ENCODE measurements around the gene DDIT4.
"Not testable (repeated sequence)": the region's sequence is repeated elsewhere in the genome, so short reads cannot be mapped to it uniquely, and the experiment has no call there.

DNA sequence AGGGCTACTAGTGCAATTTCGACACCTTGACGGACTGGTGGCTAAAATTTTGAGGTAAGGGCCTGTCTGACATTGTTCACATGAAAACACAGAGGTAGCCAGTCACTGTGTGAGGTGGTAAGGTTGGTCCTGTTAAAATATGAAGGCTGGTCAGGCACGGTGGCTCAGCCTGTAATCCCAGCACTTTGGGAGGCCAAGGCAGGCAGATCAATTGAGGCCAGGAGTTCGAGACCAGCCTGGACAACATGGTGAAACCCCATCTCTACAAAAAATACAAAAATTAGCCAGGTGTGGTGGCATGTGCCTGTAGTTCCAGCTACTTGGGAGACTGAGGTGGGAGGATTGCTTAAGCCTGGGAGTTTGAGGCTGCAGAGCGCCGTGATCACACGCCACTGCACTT lies 34.0 kb downstream of the DDIT4 start:
- TF ChIP-seq, protein P1, sequence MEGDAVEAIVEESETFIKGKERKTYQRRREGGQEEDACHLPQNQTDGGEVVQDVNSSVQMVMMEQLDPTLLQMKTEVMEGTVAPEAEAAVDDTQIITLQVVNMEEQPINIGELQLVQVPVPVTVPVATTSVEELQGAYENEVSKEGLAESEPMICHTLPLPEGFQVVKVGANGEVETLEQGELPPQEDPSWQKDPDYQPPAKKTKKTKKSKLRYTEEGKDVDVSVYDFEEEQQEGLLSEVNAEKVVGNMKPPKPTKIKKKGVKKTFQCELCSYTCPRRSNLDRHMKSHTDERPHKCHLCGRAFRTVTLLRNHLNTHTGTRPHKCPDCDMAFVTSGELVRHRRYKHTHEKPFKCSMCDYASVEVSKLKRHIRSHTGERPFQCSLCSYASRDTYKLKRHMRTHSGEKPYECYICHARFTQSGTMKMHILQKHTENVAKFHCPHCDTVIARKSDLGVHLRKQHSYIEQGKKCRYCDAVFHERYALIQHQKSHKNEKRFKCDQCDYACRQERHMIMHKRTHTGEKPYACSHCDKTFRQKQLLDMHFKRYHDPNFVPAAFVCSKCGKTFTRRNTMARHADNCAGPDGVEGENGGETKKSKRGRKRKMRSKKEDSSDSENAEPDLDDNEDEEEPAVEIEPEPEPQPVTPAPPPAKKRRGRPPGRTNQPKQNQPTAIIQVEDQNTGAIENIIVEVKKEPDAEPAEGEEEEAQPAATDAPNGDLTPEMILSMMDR (conservative IDR thresholded peaks at IDR 0.05; ENCODE audit: low read depth, low read length) = not testable (repeated sequence)
- not testable (repeated sequence) for TF ChIP-seq EZH2 (IDR thresholded peaks at IDR 0.05; ENCODE audit: low read length, unreplicated experiment); EZH2phosphoT487 (IDR thresholded peaks at IDR 0.05; ENCODE audit: borderline replicate concordance, low read length)

Data from PC-3 (cell line).